Mucosa of gallbladder (tissue), 1 donor: ENCODE data around the gene BMI1. TPM values are rescaled to one million over a fixed set of nuclear protein-coding genes. Genes with fewer than 3 reads are reported as not detected.

Experiments used
- DNase-seq: peaks from one replicate; pipeline ENCODE4 v3.0.0-alpha.2; 2020; ENCODE audit warnings: low spot score
- total RNA-seq: library from RNA; stranded (reverse); gene quantifications from one replicate; pipeline ENCODE4 v1.2.1, GENCODE V29; 2021
- donor health status: DM: no; HTN: no; CAD: no.

BMI1 gene
- total RNA-seq, 1 donor from 2014 or later = 48.5 TPM

DNA sequence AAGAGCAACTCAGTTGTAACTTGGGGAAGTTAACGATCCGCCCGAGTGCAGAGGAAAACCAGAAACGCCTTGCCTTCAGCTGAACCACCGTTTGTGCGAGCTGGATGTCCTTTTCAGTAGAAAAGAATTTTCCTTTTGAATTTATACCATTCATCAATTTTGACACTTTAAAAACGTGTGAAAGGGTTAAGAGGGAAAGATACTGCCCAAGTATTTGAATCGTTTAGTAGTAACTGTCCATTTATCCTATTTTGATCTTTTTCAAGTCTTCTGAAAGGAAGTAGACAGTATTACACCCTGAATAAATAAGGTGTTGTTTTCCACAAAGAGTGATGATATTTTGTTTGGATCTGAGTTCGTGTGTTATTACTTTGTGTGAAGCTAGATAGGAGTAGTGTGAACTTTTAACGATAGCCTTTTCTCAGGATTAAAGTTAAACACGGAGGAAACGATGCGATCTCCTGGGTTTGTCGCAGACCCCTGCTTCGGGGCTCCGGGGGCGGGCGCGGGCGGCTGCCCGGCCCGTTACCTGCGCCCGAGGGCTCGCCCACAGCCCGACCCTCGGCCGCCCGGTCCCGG, 830 bp upstream of the BMI1 start:
- DNase-seq = no peak

DNA sequence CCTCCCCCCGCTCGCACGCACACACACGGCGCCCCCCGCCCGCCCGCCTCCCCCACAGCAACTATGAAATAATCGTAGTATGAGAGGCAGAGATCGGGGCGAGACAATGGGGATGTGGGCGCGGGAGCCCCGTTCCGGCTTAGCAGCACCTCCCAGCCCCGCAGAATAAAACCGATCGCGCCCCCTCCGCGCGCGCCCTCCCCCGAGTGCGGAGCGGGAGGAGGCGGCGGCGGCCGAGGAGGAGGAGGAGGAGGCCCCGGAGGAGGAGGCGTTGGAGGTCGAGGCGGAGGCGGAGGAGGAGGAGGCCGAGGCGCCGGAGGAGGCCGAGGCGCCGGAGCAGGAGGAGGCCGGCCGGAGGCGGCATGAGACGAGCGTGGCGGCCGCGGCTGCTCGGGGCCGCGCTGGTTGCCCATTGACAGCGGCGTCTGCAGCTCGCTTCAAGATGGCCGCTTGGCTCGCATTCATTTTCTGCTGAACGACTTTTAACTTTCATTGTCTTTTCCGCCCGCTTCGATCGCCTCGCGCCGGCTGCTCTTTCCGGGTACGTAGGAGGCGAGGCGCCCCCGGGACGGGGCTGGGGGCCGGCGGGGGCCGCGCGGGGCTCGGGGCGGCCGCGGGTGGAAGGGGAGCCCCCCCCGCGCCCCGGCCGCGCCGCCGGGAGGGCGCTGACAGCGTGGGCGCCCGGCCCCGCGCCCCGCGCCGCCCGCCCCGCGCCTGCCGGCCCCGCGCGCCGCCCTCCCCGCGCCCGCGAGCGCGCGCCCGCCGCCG, 441 bp downstream of the BMI1 start:
- DNase-seq = peak; percentile 57

DNA sequence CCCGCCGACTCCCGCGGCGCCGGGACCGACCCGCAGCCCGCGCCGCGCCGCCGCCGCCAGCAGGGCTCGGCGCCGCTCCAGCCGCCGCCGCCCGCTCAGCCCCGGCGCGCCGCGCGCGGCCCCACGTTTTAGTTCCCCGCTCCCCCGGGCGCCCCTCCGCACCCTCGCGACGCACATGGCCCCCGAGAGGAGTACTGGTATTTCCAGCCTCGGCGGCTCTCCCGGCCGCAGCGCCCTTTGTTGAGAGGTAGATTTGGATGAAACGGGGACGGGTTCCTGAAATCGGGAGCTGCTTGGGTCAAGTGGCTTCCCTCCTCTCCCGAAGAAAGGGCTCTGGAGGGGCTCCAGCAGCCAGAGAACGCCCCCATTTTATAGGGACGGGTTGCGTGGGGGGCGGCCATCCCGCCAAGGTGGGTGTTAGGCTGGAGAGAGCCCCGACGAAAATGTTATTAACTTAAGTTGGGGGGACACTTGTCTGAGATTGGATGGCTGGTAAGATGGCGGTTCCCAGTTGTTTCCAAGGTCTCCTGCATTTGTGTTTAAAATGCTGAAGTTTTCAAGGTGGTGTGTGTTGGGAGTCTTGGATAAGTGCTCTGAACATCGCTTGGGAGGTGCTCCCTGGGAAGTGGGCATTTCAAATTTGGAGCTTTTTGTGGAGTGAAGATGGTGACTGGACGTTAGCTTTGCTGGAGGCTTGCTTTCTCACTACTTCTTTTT, 1.2 kb downstream of the BMI1 start:
- DNase-seq = no peak

GRCh38 chr10:22322641-22323160, 1.8 kb downstream of the BMI1 start:
- DNase-seq = no peak

DNA sequence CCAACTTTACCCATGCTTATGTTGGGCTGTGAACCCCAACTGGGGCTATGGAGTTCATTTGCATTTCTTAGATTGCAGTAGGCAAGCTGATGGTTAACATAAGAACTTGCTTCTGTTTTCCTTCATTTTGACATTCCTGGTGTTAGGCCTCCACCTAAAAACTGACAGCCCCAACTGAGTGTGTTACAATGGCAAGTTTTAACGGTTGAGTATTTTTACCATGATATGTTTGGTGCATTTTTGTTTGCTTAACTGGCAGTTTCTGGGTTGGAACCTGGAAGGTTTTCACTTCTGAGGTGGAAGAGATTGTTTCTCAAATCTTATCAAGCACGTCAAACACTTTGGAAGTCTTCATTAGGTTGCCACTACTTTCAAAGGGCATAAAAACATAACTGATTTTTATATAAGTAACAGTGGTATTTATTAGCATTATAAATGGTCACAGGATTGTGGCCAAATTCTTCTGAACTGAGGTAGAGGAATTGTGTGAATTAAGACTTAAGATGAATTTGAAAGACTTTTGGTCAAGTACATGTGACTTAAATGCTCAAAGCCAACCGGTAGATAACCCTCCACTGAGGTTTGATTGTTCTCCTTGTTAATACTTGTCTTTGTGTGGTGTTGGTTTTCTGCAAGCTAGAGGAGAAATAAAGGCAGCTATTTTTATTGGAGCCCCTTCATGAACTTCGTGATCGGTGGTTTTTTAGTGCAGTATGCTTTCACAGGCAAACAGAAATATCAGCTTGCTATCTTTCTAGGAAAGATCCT, 2.8 kb downstream of the BMI1 start:
- DNase-seq = no peak

- no peak for DNase-seq
Measured at GRCh38 chr10:22324413-22324812, 3.5 kb downstream of the BMI1 start.

GRCh38 chr10:22324893-22325271, 4.0 kb downstream of the BMI1 start:
- DNase-seq = no peak

DNA sequence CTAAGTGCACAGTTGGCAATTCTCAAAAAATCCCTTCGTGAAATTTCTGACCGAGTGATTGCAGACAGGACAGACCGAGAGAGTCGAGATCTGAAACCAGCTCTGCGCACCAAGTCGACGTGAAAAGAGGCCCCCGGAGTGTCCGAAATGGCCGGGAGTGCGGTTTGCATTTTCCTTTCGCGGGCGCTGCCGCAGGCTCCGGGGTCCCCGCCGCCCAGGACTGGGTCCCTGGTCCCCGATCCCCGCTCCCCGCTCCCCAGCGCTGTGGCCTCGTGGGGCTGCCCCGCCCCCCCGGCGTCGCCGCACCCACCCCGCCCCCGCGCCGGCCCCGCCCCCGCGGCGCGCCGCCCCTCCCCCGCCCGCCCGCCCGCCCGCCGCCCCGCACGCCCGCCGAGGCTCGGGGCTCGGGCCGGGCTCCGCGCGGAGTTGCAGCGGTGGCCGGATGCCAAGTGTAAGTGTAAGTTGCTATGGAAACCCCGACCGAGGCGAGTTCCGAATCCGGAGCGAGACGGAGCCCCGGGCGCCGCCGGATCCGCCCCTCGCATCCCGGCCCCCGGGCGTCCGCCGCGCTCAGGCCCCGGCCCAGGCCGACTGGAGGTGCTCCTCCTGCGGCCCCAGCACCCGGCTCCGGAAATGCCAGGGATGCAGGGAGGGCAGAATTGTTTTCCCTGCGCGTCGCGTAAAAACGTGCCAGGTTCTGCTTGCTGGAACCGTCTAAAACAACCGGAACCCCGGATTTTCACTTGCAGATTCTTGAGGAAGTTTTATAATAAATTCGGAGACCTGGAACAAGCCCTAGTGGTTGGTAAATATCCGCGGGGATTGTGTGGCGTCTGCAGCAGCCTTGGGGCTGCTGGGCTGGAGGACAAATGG, 4.6 kb downstream of the BMI1 start:
- peak; percentile 68 for DNase-seq

GRCh38 chr10:22326145-22326702, 5.3 kb downstream of the BMI1 start:
- DNase-seq = no peak

DNA sequence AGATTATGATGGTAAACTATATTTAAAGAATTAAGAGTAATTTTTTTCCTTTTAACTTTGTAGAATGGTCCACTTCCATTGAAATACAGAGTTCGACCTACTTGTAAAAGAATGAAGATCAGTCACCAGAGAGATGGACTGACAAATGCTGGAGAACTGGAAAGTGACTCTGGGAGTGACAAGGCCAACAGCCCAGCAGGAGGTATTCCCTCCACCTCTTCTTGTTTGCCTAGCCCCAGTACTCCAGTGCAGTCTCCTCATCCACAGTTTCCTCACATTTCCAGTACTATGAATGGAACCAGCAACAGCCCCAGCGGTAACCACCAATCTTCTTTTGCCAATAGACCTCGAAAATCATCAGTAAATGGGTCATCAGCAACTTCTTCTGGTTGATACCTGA, 8.3 kb downstream of the BMI1 start:
- DNase-seq = no peak

DNA sequence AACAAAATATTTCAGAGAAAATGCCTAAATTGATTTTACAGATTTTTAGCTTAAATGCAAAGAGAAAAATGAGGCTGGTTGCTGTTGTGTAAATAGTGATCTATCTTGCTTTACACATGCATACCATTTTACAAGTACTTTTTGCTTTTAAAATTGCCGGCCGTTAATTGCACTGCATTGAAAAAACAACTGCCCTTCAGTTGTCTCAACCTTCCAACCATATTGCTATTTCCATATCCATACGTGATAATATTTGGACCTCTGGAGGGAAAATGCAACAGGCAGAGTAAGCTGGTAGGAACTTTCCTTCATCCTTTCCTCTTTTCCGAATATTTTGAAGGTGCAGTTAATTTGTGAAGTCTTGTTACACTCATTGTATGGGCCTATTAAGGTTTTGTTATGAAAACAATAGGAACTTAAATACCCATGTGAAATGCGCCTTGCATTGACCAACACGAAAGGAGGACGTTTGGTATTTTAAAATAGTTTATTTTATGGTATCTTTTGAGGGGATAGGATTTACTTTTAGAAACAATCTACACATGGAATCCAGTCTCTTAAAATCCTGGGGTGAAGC, 11.3 kb downstream of the BMI1 start:
- no peak for DNase-seq

- DNase-seq = no peak
Measured at GRCh38 chr10:22333167-22333974, 12.5 kb downstream of the BMI1 start.

DNA sequence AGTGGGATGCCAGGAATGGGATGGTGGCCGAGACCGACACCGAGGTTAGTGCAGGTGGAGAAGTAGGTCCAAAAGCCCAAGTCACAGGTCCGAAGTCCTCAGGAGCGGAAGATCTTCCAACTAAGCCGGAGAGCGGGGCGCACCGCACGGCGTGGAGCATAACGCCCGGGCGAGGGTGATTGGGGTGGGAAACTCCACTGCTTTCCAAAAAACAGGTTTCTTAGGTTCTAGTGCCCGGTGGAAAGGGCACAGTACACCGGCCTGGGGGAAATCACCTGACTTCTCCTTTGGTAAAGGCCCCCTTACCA, 13.0 kb downstream of the BMI1 start:
- no peak for DNase-seq

GRCh38 chr10:22334414-22335172, 13.7 kb downstream of the BMI1 start:
- DNase-seq = no peak

DNA sequence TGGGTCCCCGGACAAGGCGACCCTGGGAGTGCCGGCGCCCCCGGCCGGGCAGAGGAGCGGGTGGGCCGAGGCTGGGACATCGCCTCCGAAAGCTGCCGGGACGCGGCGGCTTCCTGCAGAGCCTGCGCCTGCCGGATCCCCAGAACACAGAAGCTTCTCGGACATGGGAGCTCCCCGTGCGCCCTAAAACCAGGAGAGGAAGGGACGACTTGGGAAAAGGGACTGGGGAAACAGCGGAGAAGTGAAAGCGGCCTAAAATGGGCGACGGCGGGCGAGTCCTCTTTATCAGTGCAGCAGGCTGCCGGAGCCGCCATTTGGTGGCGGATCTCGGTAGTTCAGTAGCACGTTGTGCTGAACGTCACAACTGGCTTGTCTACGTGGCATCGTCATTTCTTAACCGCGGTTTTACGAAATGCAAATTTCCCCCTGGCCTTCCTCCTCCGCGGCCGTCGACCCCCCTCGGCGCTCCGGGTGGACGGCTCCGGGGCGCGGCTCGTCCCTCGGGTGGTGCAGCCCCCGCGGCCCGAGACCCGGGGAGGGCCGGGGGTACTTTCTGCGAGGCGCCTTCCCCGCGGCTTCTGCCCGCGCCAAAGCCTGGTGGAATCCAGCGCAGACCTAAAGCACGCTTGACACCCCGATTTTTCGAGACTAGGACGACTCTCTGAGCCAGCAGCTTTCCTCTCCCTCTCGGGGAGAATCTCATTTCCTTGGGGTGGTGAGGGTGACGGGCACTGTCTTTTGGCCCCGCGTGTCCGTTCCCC, 14.5 kb downstream of the BMI1 start:
- no peak for DNase-seq

DNA sequence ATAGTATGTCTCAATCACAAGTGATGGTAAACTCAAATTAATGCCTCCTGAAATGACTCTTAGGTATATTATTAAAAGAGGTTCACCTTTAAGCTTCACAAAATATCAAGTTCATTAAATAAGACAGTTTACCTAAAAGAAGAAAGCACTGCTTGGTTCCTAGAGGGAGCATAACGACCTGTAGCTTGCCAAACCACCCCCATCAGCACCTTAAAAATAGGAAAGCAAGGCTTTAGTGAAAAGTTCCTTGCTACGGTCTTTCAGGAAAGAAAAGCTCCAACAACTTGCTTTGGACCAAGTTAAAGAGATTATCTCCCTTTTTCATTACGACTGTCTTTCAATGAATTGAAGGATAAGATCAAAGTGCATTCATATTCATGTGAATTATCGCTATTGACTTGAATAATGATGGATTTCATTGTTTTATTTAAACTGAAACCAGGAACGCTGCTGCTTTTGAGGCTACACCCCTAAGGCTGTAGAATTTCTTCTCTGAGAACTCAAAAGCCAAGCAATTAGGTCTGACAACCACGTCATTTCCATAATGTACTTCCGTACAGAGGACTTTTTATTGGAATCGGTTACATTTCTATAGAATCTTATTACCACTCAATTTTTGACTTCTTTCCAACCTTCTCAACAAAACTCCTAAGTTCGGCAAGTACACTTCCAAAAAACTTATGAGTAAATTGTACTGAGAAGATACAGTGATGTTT, 17.4 kb downstream of the BMI1 start:
- no peak for DNase-seq

- no peak for DNase-seq
Measured at GRCh38 chr10:22338931-22339330, 18.0 kb downstream of the BMI1 start.
